Vagina (tissue), 2 donors: Measurements from ENCODE around the gene HCFC1R1. TPM values are rescaled to one million over a fixed set of nuclear protein-coding genes. Genes with fewer than 3 reads are reported as not detected.

ENCODE experiments used
- DNase-seq, 2 donors: peaks; one replicate each; pipeline ENCODE4 v3.0.0-alpha.2; 2017; ENCODE audit errors: extremely low spot score in 2 of 2
- H3K27ac ChIP-seq: fragments of 200-600 bp; sonication (generic); one replicate; pipeline ENCODE4 v1.5.1; 2019
- H3K27me3 ChIP-seq: fragments of 200-600 bp; sonication (generic); one replicate; pipeline ENCODE4 v1.5.1; 2019
- H3K36me3 ChIP-seq, 2 donors: fragments of 200-600 bp; sonication (generic); one replicate each; pipeline ENCODE4 v1.5.1; 2017 to 2019
- H3K4me1 ChIP-seq: fragments of 200-600 bp; sonication (generic); one replicate; pipeline ENCODE4 v1.5.1; 2019
- H3K4me3 ChIP-seq, 2 donors: fragments of 200-600 bp; sonication (generic); 1 replicate in 1 of 2; 2 replicates in 1 of 2; pipeline ENCODE4 v1.5.1; 2016 to 2019
- H3K9me3 ChIP-seq: fragments of 200-600 bp; sonication (generic); one replicate; pipeline ENCODE4 v1.5.1; 2019
- CTCF ChIP-seq, 3 experiments: fragments of 450-650 bp in 2 of 3; fragments of 200-600 bp in 1 of 3; sonication (generic) in 1 of 3; IDR thresholded peaks; one replicate each; pipeline ENCODE4 v1.5.1; 2017 to 2019; ENCODE audit warnings: antibody characterized with exemption in 3 of 3, mild to moderate bottlenecking in 2 of 3, moderate library complexity in 2 of 3
- POLR2A ChIP-seq, 2 donors: fragments of 450-650 bp; IDR thresholded peaks; one replicate each; pipeline ENCODE4 v1.6.1; 2017; ENCODE audit warnings: antibody characterized with exemption in 2 of 2, mild to moderate bottlenecking in 2 of 2, moderate library complexity in 2 of 2
- POLR2AphosphoS5 ChIP-seq, 2 donors: sonication (generic); formaldehyde crosslinking; IDR thresholded peaks; one replicate each; pipeline ENCODE4 v1.9.0; 2017; ENCODE audit warnings: antibody characterized with exemption in 2 of 2, mild to moderate bottlenecking in 2 of 2, low read depth in 1 of 2; ENCODE audit not compliant: insufficient read depth in 1 of 2
- intact Hi-C: fragments of 100-400 bp; cut with DNase I; formaldehyde crosslinking; loops from one replicate; pipeline ENCODE4 v1.15.1; 2023
- total RNA-seq: library from RNA; depleted of rRNA; stranded (reverse); fragments of >200 nt; gene quantifications from one replicate; pipeline ENCODE4 v1.2.3, GENCODE V29; 2016

Gene HCFC1R1
- total RNA-seq, 1 donor from 2014 or later, result 39.0 TPM

GRCh38 chr16:2979669-2980226 is 44.0 kb downstream of the HCFC1R1 start:
- TF ChIP-seq POLR2A (IDR thresholded peaks at IDR 0.05) (no peak), CTCF (IDR thresholded peaks at IDR 0.05) (no peak), POLR2AphosphoS5 (IDR thresholded peaks at IDR 0.05; ENCODE audit: insufficient read depth in 1 of 2, low read depth in 1 of 2) (no peak)
- H3K36me3 ChIP-seq, result no peaks in the 10 kb centered on the region
- no peak for DNase-seq
- no peaks in the 10 kb centered on the region for H3K9me3 ChIP-seq
- no peak overlapping the region for H3K27ac ChIP-seq
- intact Hi-C loops, result no loop called here
- H3K4me3 ChIP-seq, result peak overlapping the region; percentile 75 to 77
- no peaks in the 10 kb centered on the region for H3K27me3 ChIP-seq
- peaks cover 29% of the 10 kb centered on the region for H3K4me1 ChIP-seq

GRCh38 chr16:2977440-2977839 is 46.3 kb downstream of the HCFC1R1 start:
- intact Hi-C loops, result no loop called here
- no peak overlapping the region for H3K4me3 ChIP-seq
- H3K36me3 ChIP-seq, result no peaks in the 10 kb centered on the region
- DNase-seq, result no peak
- no peaks in the 10 kb centered on the region for H3K9me3 ChIP-seq
- no peak for TF ChIP-seq CTCF (IDR thresholded peaks at IDR 0.05)
- TF ChIP-seq POLR2A (IDR thresholded peaks at IDR 0.05), result no peak
- TF ChIP-seq POLR2AphosphoS5 (IDR thresholded peaks at IDR 0.05; ENCODE audit: insufficient read depth in 1 of 2, low read depth in 1 of 2), result no peak
- no peaks in the 10 kb centered on the region for H3K27me3 ChIP-seq
- H3K4me1 ChIP-seq, result peaks cover 18% of the 10 kb centered on the region
- no peak overlapping the region for H3K27ac ChIP-seq

GRCh38 chr16:2976673-2977072 is 47.1 kb downstream of the HCFC1R1 start:
- DNase-seq, result no peak
- no peaks in the 10 kb centered on the region for H3K9me3 ChIP-seq
- H3K27ac ChIP-seq, result no peak overlapping the region
- peaks cover 18% of the 10 kb centered on the region for H3K4me1 ChIP-seq
- TF ChIP-seq POLR2A (IDR thresholded peaks at IDR 0.05) (no peak), CTCF (IDR thresholded peaks at IDR 0.05) (no peak), POLR2AphosphoS5 (IDR thresholded peaks at IDR 0.05; ENCODE audit: insufficient read depth in 1 of 2, low read depth in 1 of 2) (no peak)
- H3K4me3 ChIP-seq, result no peak overlapping the region
- H3K27me3 ChIP-seq, result no peaks in the 10 kb centered on the region
- H3K36me3 ChIP-seq, result no peaks in the 10 kb centered on the region
- intact Hi-C loops, result no loop called here

- H3K4me1 ChIP-seq, result peaks cover 15% of the 10 kb centered on the region
- no peak for TF ChIP-seq POLR2AphosphoS5 (IDR thresholded peaks at IDR 0.05; ENCODE audit: insufficient read depth in 1 of 2, low read depth in 1 of 2)
- H3K27ac ChIP-seq, result no peak overlapping the region
- no peaks in the 10 kb centered on the region for H3K36me3 ChIP-seq
- no peak for DNase-seq
- H3K4me3 ChIP-seq, result no peak overlapping the region
- H3K9me3 ChIP-seq, result no peaks in the 10 kb centered on the region
- no peaks in the 10 kb centered on the region for H3K27me3 ChIP-seq
- intact Hi-C loops, result no loop called here
These were observed 47.5 kb downstream of the HCFC1R1 start for GRCh38 chr16:2976201-2976600.

GRCh38 chr16:2975161-2975795 is 48.5 kb downstream of the HCFC1R1 start:
- Histone ChIP-seq H3K9me3 (no peaks in the 10 kb centered on the region), H3K4me3 (no peak overlapping the region), H3K36me3 (no peaks in the 10 kb centered on the region), H3K27me3 (no peaks in the 10 kb centered on the region), H3K4me1 (peaks cover 10% of the 10 kb centered on the region), H3K27ac (no peak overlapping the region)
- intact Hi-C loops, result no loop called here
- DNase-seq, result no peak
- TF ChIP-seq POLR2AphosphoS5 (IDR thresholded peaks at IDR 0.05; ENCODE audit: insufficient read depth in 1 of 2, low read depth in 1 of 2), result no peak
- no peak for TF ChIP-seq POLR2A (IDR thresholded peaks at IDR 0.05)
- no peak for TF ChIP-seq CTCF (IDR thresholded peaks at IDR 0.05)
